HCT116 (cell line): ENCODE data around the gene INPP5J. TPM values are rescaled to one million over a fixed set of nuclear protein-coding genes. Genes with fewer than 3 reads are reported as not detected.

Experiments
- ATAC-seq: fragments of 200-7000 bp; cut with Tn5 transposase; 2 replicates; pipeline ENCODE4 v1.9.1; 2020; ENCODE audit warnings: mild to moderate bottlenecking, moderate library complexity
- BruUV-seq: library from RNA; stranded (reverse); fragments of 400-500 nt; replicated peaks from 2 replicates; lab custom pipeline; 2021; lab: Mats Ljungman, UMichigan
- CTCF ChIA-PET: fragments of 300-600 bp; sonication (Branson Sonifier 250); formaldehyde crosslinking; loops from one replicate; lab custom pipeline; 2021; ENCODE audit warnings: antibody characterized with exemption; lab: Charles Lee
- POLR2A ChIA-PET: fragments of 300-600, 350-600 bp; sonication (Branson Sonifier 250); formaldehyde crosslinking; loops from one replicate; lab custom pipeline; 2021; ENCODE audit warnings: antibody characterized with exemption; lab: Charles Lee
- RAD21 ChIA-PET, 2 experiments: fragments of 300-600 bp; sonication (Branson Sonifier 250); formaldehyde crosslinking; loops; one replicate each; lab custom pipeline; 2023; ENCODE audit warnings: low total read pairs in 2 of 2; ENCODE audit not compliant: uncharacterized antibody in 2 of 2, unreplicated experiment in 2 of 2, low non-redundant PET in 1 of 2; lab: Charles Lee
- DNase-seq: peaks from one replicate; pipeline ENCODE4 v3.0.0-alpha.2; 2010; ENCODE audit warnings: low read depth, low spot score
- H2AFZ ChIP-seq: fragments of 200-600 bp; shearing (Covaris generic), sonication (generic); 2 replicates; pipeline ENCODE4 v1.6.1; 2017; ENCODE audit warnings: low read depth, mixed run types, mixed read lengths, antibody characterized with exemption, low read length; ENCODE audit not compliant: poor library complexity, severe bottlenecking
- H3K27ac ChIP-seq: 2 replicates; pipeline ENCODE4 v1.5.1; 2012; ENCODE audit warnings: low read depth, low read length
- H3K27me3 ChIP-seq: fragments of 200-600 bp; sonication (generic); 2 replicates; pipeline ENCODE4 v1.6.1; 2016; ENCODE audit warnings: mixed run types, low read length, mixed read lengths; ENCODE audit not compliant: insufficient read depth
- H3K36me3 ChIP-seq, 2 experiments: fragments of 200-500 bp in 1 of 2; fragments of 200-600 bp in 1 of 2; sonication (Bioruptor generic) in 1 of 2; sonication (generic) in 1 of 2; 2 replicates each; pipeline versions ENCODE4 v1.5.1 to v1.6.1; 2014 to 2016; ENCODE audit warnings: low read length in 2 of 2, inconsistent platforms in 1 of 2, mixed read lengths in 1 of 2, mixed run types in 1 of 2; ENCODE audit not compliant: insufficient read depth in 2 of 2, control insufficient read depth in 1 of 2
- H3K4me1 ChIP-seq, 2 experiments: fragments of 200-600 bp in 1 of 2; sonication (generic) in 1 of 2; 2 replicates each; pipeline versions ENCODE4 v1.5.1 to v1.6.1; 2012 to 2017; ENCODE audit warnings: low read length in 2 of 2, inconsistent platforms in 1 of 2, mild to moderate bottlenecking in 1 of 2, mixed read lengths in 1 of 2, mixed run types in 1 of 2, moderate library complexity in 1 of 2; ENCODE audit not compliant: insufficient read depth in 2 of 2, control insufficient read depth in 1 of 2
- H3K4me2 ChIP-seq: fragments of 200-600 bp; sonication (generic); 2 replicates; pipeline ENCODE4 v1.6.1; 2017; ENCODE audit warnings: mixed run types, low read length, mixed read lengths
- H3K4me3 ChIP-seq, 2 experiments: fragments of 200-600 bp in 1 of 2; sonication (generic) in 1 of 2; replicated peaks in 1 of 2; 2 replicates each; pipeline ENCODE4 v1.5.1; 2011 to 2016; ENCODE audit warnings: low read length in 2 of 2, control low read depth in 1 of 2, low read depth in 1 of 2, mild to moderate bottlenecking in 1 of 2, mixed read lengths in 1 of 2, mixed run types in 1 of 2
- H3K79me2 ChIP-seq: fragments of 200-600 bp; sonication (generic); 2 replicates; pipeline ENCODE4 v1.6.1; 2017; ENCODE audit warnings: mild to moderate bottlenecking, mixed run types, low read length, moderate library complexity, mixed read lengths; ENCODE audit not compliant: insufficient read depth
- H3K9ac ChIP-seq: fragments of 200-600 bp; sonication (generic); 2 replicates; pipeline ENCODE4 v1.6.1; 2016; ENCODE audit warnings: low read length, mixed read lengths
- H3K9me2 ChIP-seq: fragments of 200-600 bp; sonication (generic), shearing (Covaris generic); 2 replicates; pipeline ENCODE4 v1.6.1; 2017; ENCODE audit warnings: mixed run types, mild to moderate bottlenecking, moderate library complexity; ENCODE audit not compliant: insufficient read depth
- H3K9me3 ChIP-seq, 2 experiments: fragments of 200-500 bp in 1 of 2; fragments of 200-600 bp in 1 of 2; sonication (Bioruptor generic) in 1 of 2; sonication (generic) in 1 of 2; 2 replicates each; pipeline ENCODE4 v1.6.1; 2014 to 2017; ENCODE audit warnings: low read length in 2 of 2, mixed read lengths in 2 of 2, inconsistent platforms in 1 of 2, low read depth in 1 of 2, mild to moderate bottlenecking in 1 of 2, mixed run types in 1 of 2, moderate library complexity in 1 of 2; ENCODE audit not compliant: control insufficient read depth in 1 of 2, insufficient read depth in 1 of 2
- H4K20me1 ChIP-seq: fragments of 200-600 bp; sonication (generic), shearing (Covaris generic); 2 replicates; pipeline ENCODE4 v1.6.1; 2017; ENCODE audit warnings: mixed run types, mild to moderate bottlenecking, moderate library complexity; ENCODE audit not compliant: insufficient read depth
- CBX3 ChIP-seq: IDR thresholded peaks from 2 replicates; pipeline ENCODE4 v1.6.1; 2012; ENCODE audit warnings: low read depth
- EGR1 ChIP-seq: IDR thresholded peaks from 2 replicates; pipeline ENCODE4 v1.6.1; 2012; ENCODE audit warnings: low read depth
- ELF1 ChIP-seq: IDR thresholded peaks from 2 replicates; pipeline ENCODE4 v1.6.1; 2012; ENCODE audit warnings: low read depth, borderline replicate concordance
- POLR2A ChIP-seq: IDR thresholded peaks from 2 replicates; pipeline ENCODE4 v1.7.0; 2011; ENCODE audit warnings: borderline replicate concordance; ENCODE audit not compliant: insufficient read depth, insufficient read length; ENCODE audit errors: extremely low read depth
- SRF ChIP-seq: IDR thresholded peaks from 2 replicates; pipeline ENCODE4 v1.6.1; 2012; ENCODE audit warnings: low read depth
- YY1 ChIP-seq: IDR thresholded peaks from 2 replicates; pipeline ENCODE4 v1.6.1; 2011; ENCODE audit warnings: low read length, low read depth, moderate library complexity, mild to moderate bottlenecking; ENCODE audit not compliant: insufficient replicate concordance; ENCODE audit errors: extremely low read depth
- intact Hi-C: fragments of 100-400 bp; cut with micrococcal nuclease; formaldehyde crosslinking; loops from 2 replicates; pipeline ENCODE4 v1.10.0; 2022
- total RNA-seq: library from RNA; stranded (reverse); gene quantifications from one replicate; pipeline ENCODE4 v1.2.1, GENCODE V29; 2021; ENCODE audit not compliant: unreplicated experiment
- TF ChIP-seq, protein P1 (sequence below): IDR thresholded peaks from 2 replicates; pipeline ENCODE4 v1.6.1; 2011; ENCODE audit warnings: mild to moderate bottlenecking, low read length, moderate library complexity; ENCODE audit not compliant: insufficient replicate concordance; ENCODE audit errors: extremely low read depth
- TF ChIP-seq, protein P2 (sequence below): IDR thresholded peaks from 2 replicates; pipeline ENCODE4 v1.6.1; 2012; ENCODE audit warnings: low read depth

INPP5J gene
- total RNA-seq, 1 experiment from 2014 or later: 8.9 TPM

- H3K27me3 ChIP-seq: no peaks in the 10 kb centered on the region
- TF ChIP-seq SRF (no peak), CBX3 (no peak), YY1 (no peak), EGR1 (no peak), POLR2A (no peak), ELF1 (no peak)
- TF ChIP-seq, protein P1, sequence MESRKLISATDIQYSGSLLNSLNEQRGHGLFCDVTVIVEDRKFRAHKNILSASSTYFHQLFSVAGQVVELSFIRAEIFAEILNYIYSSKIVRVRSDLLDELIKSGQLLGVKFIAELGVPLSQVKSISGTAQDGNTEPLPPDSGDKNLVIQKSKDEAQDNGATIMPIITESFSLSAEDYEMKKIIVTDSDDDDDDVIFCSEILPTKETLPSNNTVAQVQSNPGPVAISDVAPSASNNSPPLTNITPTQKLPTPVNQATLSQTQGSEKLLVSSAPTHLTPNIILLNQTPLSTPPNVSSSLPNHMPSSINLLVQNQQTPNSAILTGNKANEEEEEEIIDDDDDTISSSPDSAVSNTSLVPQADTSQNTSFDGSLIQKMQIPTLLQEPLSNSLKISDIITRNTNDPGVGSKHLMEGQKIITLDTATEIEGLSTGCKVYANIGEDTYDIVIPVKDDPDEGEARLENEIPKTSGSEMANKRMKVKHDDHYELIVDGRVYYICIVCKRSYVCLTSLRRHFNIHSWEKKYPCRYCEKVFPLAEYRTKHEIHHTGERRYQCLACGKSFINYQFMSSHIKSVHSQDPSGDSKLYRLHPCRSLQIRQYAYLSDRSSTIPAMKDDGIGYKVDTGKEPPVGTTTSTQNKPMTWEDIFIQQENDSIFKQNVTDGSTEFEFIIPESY: no peak
- TF ChIP-seq, protein P2, sequence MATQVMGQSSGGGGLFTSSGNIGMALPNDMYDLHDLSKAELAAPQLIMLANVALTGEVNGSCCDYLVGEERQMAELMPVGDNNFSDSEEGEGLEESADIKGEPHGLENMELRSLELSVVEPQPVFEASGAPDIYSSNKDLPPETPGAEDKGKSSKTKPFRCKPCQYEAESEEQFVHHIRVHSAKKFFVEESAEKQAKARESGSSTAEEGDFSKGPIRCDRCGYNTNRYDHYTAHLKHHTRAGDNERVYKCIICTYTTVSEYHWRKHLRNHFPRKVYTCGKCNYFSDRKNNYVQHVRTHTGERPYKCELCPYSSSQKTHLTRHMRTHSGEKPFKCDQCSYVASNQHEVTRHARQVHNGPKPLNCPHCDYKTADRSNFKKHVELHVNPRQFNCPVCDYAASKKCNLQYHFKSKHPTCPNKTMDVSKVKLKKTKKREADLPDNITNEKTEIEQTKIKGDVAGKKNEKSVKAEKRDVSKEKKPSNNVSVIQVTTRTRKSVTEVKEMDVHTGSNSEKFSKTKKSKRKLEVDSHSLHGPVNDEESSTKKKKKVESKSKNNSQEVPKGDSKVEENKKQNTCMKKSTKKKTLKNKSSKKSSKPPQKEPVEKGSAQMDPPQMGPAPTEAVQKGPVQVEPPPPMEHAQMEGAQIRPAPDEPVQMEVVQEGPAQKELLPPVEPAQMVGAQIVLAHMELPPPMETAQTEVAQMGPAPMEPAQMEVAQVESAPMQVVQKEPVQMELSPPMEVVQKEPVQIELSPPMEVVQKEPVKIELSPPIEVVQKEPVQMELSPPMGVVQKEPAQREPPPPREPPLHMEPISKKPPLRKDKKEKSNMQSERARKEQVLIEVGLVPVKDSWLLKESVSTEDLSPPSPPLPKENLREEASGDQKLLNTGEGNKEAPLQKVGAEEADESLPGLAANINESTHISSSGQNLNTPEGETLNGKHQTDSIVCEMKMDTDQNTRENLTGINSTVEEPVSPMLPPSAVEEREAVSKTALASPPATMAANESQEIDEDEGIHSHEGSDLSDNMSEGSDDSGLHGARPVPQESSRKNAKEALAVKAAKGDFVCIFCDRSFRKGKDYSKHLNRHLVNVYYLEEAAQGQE: no peak
- no peak overlapping the region for H3K27ac ChIP-seq
- CTCF ChIA-PET: interaction anchor here (1.0 to 2.7 kb wide), 2 partner anchors 13 to 30 kb away, joined by 3 to 14 read pairs; partner anchors contain the start of gene SELENOM
- intact Hi-C loops: no loop called here
- POLR2A ChIA-PET: no interaction called here
- H3K79me2 ChIP-seq: no peaks in the 10 kb centered on the region
- no peak overlapping the region for H3K9ac ChIP-seq
- no TSS peak for BruUV-seq
- no peaks in the 10 kb centered on the region for H3K9me3 ChIP-seq
- ATAC-seq: no peak
- H4K20me1 ChIP-seq: no peaks in the 10 kb centered on the region
- no peak overlapping the region for H2AFZ ChIP-seq
- no peak overlapping the region for H3K4me3 ChIP-seq
- peaks cover 9 to 20% of the 10 kb centered on the region in 2 experiments for H3K4me1 ChIP-seq
- H3K4me2 ChIP-seq: no peak overlapping the region
- RAD21 ChIA-PET: no interaction called here
- DNase-seq: no peak
- H3K9me2 ChIP-seq: no peaks in the 10 kb centered on the region
- no peaks in the 10 kb centered on the region for H3K36me3 ChIP-seq
Measured at GRCh38 chr22:31120230-31120629, 2.5 kb upstream of the INPP5J start.
